Neural progenitor cell (in vitro differentiated cells): ENCODE measurements around the gene SLC12A9.

Experiments
- EZH2 ChIP-seq: fragments of 200-600 bp; sonication (generic); IDR thresholded peaks from 2 replicates; pipeline ENCODE4 v1.6.1; 2017; ENCODE audit warnings: antibody characterized with exemption, mild to moderate bottlenecking, moderate library complexity
- TF ChIP-seq, protein P1 (sequence below): fragments of 200-600 bp; sonication (generic); IDR thresholded peaks from 2 replicates; pipeline ENCODE4 v1.5.1; 2017; ENCODE audit warnings: antibody characterized with exemption, mild to moderate bottlenecking

DNA sequence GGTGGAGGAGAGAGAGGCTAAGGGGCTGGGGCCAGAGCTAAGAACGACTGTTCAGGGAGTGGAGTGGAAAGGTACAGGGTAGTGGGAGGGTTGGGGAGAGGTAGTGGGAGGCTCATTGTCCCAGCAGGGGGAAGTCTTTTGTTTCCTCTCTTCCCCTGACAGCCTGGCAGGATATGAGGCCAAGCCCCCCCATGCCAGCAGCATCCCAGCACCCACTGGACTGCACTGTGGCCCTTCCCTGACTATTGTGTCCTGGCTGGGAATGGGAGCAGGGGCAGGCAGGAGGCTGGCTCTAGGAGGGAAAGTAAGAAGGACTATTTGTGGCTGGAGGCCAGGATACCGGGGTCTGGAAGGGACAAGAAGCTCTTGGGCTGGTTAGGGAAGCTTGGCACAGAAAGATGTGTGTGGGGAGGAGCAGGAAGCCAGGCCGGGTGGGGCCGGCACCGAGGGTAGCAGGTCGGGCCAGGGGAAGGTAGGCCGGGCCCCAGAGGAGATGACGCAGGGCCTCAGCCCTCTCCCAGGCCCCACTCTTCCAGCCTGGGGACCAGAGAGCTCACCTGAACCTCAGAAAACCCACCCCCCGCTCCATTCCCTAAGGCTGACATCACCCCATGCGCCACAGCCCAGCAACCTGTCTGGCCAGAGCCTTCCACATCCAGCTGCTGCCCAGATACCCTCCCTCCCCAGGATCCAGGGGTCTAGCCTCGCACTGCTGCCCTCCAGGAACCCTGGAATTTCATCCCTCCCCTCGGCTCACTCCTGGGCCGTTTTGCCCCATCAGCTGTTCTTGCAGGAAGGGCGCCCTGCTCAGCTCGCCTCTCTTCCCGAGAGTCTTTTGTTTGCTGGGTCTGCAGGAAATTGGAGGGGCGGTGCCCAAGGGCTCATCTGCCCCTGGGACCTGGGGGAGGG, 16.4 kb upstream of the SLC12A9 start:
- TF ChIP-seq EZH2 = no peak
- TF ChIP-seq, protein P1, sequence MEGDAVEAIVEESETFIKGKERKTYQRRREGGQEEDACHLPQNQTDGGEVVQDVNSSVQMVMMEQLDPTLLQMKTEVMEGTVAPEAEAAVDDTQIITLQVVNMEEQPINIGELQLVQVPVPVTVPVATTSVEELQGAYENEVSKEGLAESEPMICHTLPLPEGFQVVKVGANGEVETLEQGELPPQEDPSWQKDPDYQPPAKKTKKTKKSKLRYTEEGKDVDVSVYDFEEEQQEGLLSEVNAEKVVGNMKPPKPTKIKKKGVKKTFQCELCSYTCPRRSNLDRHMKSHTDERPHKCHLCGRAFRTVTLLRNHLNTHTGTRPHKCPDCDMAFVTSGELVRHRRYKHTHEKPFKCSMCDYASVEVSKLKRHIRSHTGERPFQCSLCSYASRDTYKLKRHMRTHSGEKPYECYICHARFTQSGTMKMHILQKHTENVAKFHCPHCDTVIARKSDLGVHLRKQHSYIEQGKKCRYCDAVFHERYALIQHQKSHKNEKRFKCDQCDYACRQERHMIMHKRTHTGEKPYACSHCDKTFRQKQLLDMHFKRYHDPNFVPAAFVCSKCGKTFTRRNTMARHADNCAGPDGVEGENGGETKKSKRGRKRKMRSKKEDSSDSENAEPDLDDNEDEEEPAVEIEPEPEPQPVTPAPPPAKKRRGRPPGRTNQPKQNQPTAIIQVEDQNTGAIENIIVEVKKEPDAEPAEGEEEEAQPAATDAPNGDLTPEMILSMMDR = no peak
